Right lobe of liver (tissue), 4 donors: ENCODE results near the gene PERM1.

Source experiments
- CTCF ChIP-seq, 4 donors: fragments of 200-600 bp in 3 of 4; fragments of 450-650 bp in 1 of 4; IDR thresholded peaks; one replicate each; pipeline versions ENCODE4 v1.5.1 to v1.8.0; 2016 to 2022; ENCODE audit warnings: antibody characterized with exemption in 4 of 4, mild to moderate bottlenecking in 2 of 4
- POLR2A ChIP-seq: fragments of 450-650 bp; IDR thresholded peaks from one replicate; pipeline ENCODE4 v1.6.1; 2017; ENCODE audit warnings: antibody characterized with exemption, mild to moderate bottlenecking
- donor health status: DM: no; HTN: no; CAD: no.
- donor health status: DM: no; HTN: no; CAD: no.
- donor health status: DM: no; HTN: yes; CAD: no.

- TF ChIP-seq CTCF (IDR thresholded peaks at IDR 0.05): no peak
- no peak for TF ChIP-seq POLR2A
These were observed 11.6 kb upstream of the PERM1 start for GRCh38 chr1:993379-993995.
